Ureter (tissue), 1 donor: ENCODE results near the gene LFNG. TPM values are rescaled to one million over a fixed set of nuclear protein-coding genes. Genes with fewer than 3 reads are reported as not detected.
"Not testable (repeated sequence)": the region's sequence is repeated elsewhere in the genome, so short reads cannot be mapped to it uniquely, and the experiment has no call there.

ENCODE experiments used
- DNase-seq: peaks from one replicate; pipeline ENCODE4 v3.0.0-alpha.2; 2020; ENCODE audit warnings: low spot score
- total RNA-seq: library from RNA; stranded (reverse); gene quantifications from one replicate; pipeline ENCODE4 v1.2.4, GENCODE V29; 2023
- donor health status: DM: yes; HTN: yes; CAD: no.

LFNG gene
- total RNA-seq, 1 donor from 2014 or later = 22.5 TPM

- DNase-seq = no peak
Observed at GRCh38 chr7:2529161-2530070, 9.8 kb downstream of the LFNG start.

DNA sequence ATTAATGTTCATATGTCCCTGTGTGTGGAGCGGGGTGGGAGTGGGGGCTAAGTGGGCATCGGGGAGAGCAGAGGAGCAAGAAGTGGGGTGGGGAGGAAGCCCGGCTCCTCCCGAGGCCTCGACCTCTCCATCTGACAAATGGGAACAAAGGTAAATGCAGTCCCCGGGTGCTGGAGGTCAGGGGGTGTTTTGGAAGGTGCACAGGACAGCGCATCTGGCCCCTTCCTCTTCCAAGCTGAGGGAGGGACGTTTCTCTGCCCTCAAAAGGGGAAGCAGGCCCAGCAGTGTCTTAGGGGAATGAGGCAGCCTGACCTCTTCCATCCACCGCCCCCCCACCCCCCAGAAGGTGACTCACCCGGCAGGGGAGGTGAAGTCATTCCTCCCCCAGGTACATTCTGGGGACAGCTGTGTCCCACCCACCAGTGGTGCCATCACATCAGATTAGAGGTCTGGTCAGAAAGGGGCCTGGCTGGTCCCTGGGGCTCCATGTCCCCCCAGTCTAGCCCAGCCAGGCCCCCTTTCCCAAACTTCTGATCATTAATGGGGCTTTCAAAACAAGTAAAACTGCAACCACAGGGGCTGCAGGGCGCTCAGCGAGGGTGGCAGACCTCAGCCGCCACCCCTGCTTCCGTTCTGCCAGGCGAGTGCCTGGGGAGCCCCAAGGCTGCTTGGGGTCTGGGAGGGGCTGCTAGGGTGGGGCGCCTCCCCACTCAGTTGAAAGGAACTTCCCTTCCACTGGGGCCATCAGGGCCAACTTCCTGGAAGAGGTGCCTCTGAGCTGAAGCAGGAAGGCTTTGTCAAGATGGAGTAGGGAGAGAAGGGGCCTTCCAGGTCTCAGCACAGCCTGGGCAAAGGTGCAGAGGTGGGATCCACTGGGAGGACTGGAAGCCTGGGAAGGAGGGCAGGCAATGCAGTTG lies 10.8 kb downstream of the LFNG start:
- no peak for DNase-seq

- not testable (repeated sequence) for DNase-seq
Observed at GRCh38 chr7:2530994-2531795, 11.6 kb downstream of the LFNG start.

GRCh38 chr7:2531796-2532110 lies 12.2 kb downstream of the LFNG start:
- not testable (repeated sequence) for DNase-seq

- not testable (repeated sequence) for DNase-seq
Observed at GRCh38 chr7:2532199-2532772, 12.7 kb downstream of the LFNG start.

- DNase-seq = not testable (repeated sequence)
Observed at GRCh38 chr7:2532816-2533215, 13.2 kb downstream of the LFNG start.

- not testable (repeated sequence) for DNase-seq
Observed at GRCh38 chr7:2533566-2533965, 14.0 kb downstream of the LFNG start.

DNA sequence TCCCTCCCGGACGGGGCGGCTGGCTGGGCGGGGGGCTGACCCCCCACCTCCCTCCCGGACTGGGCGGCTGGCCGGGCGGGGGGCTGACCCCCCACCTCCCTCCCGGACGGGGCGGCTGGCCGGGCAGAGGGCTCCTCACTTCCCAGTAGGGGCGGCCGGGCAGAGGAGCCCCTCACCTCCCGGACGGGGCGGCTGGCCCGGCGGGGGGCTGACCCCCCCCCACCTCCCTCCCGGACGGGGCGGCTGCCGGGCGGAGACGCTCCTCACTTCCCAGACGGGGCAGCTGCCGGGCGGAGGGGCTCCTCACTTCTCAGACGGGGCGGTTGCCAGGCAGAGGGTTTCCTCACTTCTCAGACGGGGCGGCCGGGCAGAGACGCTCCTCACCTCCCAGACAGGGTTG lies 14.6 kb downstream of the LFNG start:
- not testable (repeated sequence) for DNase-seq

DNA sequence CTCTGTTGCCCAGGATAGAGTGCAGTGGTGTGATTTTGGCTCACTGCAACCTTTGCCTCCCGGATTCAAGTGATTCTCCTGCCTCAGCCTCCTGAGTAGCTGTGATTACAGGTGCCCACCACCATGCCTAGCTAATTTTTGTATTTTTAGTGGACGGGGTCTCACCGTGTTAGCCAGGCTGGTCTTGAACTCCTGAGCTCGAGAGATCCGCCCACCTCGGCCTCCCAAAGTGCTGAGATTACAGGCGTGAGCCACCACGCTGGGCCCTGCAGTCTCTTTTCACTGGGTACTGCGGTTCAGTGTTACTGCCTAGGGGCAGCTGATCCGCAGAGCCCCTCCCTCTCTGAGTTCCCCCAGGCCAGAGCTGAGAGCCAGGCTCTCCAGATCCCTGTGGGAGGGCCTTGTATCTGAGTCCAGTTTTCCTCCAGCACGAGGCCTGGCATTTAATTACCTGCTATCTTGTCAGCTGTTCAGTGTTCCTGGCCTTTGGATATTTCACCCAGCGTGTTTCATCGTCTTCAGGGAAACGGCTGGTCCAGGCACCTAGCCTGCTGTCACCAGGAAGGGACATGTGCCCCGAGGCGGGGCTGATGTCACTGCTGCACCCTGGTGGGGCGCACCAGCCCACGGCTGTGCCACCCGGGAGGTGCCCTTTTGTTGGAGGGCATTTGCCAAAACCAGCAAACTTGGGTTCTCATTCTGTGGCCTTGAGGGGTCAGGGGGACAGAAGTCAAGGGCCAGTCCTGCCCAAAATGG lies 16.5 kb downstream of the LFNG start:
- not testable (repeated sequence) for DNase-seq

GRCh38 chr7:2537981-2538851 lies 18.6 kb downstream of the LFNG start:
- no peak for DNase-seq

DNA sequence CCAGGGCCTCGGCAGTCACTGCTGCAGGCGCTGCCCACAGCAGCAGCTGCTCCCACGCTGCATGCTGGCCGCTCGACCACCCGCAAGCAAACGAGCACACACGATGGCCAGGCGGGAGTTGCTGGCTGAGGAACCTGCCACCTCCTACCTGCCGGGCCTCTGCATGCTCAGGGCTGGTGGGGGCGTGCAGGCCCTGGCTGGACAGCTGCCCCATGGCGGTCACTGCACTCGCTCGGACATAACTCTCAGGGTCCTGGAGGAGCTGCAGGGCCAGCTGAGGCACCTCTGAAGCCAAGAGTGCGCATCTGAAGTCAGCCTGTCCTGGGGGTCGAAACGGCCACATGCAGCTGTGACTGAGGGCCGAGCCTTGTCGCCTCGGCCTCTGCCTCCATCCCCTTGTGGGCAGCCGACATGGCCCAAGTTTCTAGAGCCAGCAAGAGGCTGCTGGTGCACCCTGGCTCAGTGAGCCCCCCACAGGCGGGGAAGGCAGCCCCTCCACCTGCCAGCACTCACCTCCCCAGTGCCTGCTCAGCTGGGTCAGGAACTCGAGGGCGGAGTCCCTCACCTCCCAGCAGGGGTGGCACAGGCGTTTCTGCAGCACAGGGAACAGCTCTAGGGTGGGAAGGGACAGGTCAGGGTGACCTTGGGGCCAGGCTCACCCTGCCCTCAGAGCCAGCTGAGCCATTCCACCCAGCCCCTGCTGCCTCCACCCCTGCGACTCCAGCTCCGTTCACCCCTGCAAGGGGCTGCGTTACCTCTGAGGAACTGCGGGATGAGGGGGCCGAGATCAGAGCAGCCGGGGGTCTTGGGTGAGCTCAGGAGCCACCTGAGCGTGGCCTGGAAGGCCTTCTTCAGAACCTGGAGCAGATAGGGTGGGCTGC lies 19.7 kb downstream of the LFNG start:
- no peak for DNase-seq

- no peak for DNase-seq
Observed at GRCh38 chr7:2540133-2540532, 20.6 kb downstream of the LFNG start.

GRCh38 chr7:2540641-2541051 lies 21.1 kb downstream of the LFNG start:
- DNase-seq = no peak

DNA sequence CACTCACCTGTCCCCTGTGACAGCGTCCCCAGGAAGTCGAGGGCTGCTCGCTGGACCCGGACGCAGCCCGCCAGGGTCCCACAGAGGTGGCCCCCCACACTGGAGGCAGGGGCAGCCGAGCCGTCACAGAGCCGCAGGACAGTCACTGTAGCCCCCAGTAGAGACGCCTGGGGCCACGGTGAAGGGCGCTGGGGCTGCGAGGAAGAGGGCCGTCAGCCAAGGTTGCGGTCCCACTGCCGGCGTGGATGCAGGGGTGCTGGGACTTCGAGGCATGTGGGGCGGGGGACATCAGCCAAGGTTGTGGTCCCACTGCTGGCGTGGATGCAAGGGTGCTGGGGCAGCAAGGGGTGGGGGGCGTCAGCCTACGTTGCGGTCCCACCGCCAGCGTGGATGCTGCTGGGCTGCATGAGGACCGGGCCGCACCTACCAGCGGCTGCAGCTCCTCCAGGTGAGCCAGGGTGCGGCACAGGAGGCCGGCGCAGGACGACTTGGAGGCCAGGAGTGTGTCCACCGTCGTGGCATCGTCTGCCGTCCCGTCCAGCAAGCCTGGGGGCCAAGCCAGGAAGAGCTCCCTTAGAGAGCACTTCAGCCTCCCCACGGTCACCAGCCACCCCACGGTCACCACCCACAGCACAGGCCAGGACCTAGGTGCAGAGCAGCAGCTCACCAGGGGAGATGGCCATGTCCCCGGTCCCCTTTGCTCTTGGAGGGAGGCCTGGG lies 21.9 kb downstream of the LFNG start:
- no peak for DNase-seq

GRCh38 chr7:2542011-2542915 lies 22.7 kb downstream of the LFNG start:
- DNase-seq = no peak

GRCh38 chr7:2542916-2543871 lies 23.6 kb downstream of the LFNG start:
- no peak for DNase-seq
